Motor neuron (in vitro differentiated cells): ENCODE data around the gene BNC2. TPM values are rescaled to one million over a fixed set of nuclear protein-coding genes. Genes with fewer than 3 reads are reported as not detected.
"Not testable (repeated sequence)": the region's sequence is repeated elsewhere in the genome, so short reads cannot be mapped to it uniquely, and the experiment has no call there.

Experiments
- ATAC-seq, 8 experiments: fragments of 200-7000 bp; cut with Tn5 transposase; replicated peaks in 6 of 8; 2 replicates each; pipeline ENCODE4 v1.8.0; 2021; ENCODE audit warnings: mild to moderate bottlenecking in 8 of 8, moderate library complexity in 8 of 8
- H3K27ac ChIP-seq, 2 donors: fragments of 250-450 bp; sonication (Bioruptor Pico); 2 replicates each; pipeline ENCODE4 v1.9.0; 2021; ENCODE audit warnings: antibody characterized with exemption in 2 of 2, mild to moderate bottlenecking in 2 of 2, moderate library complexity in 1 of 2
- H3K4me1 ChIP-seq, 2 donors: fragments of 250-450 bp; sonication (Bioruptor Pico); replicated peaks in 1 of 2; 2 replicates each; pipeline ENCODE4 v1.6.1; 2021; ENCODE audit warnings: antibody characterized with exemption in 2 of 2, mild to moderate bottlenecking in 2 of 2, moderate library complexity in 1 of 2
- H3K4me3 ChIP-seq, 5 donors: fragments of 250-450 bp; sonication (Bioruptor Pico); 2 replicates each; pipeline ENCODE4 v1.9.0; 2021; ENCODE audit warnings: antibody characterized with exemption in 5 of 5, mild to moderate bottlenecking in 5 of 5, moderate library complexity in 4 of 5
- WGBS, 10 experiments: fragments of 450-650 bp; shearing (Covaris generic); methylation state at CpG; one replicate each; pipeline ENCODE4 v1.0.0; 2022; 5-methylcytosine and 5-hydroxymethylcytosine counted together
- in situ Hi-C, 9 experiments: fragments of 400-800 bp; cut with MboI; loops; one replicate each; pipeline ENCODE4 v1.15.0; 2021; ENCODE audit warnings: low sequenced_read_pairs in 9 of 9, low pct_unique_long_range_greater_than_20kb in 2 of 9; ENCODE audit not compliant: unreplicated experiment in 9 of 9
- total RNA-seq, 8 experiments: library from RNA; unstranded; fragments of 300-600 nt; gene quantifications; 2 replicates each; pipeline versions ENCODE4 v1.2.3 to v1.2.4, GENCODE V29; 2022

BNC2 gene
- total RNA-seq, 8 experiments from 2014 or later: 0.54 to 42.8 (median 4.3) TPM

DNA sequence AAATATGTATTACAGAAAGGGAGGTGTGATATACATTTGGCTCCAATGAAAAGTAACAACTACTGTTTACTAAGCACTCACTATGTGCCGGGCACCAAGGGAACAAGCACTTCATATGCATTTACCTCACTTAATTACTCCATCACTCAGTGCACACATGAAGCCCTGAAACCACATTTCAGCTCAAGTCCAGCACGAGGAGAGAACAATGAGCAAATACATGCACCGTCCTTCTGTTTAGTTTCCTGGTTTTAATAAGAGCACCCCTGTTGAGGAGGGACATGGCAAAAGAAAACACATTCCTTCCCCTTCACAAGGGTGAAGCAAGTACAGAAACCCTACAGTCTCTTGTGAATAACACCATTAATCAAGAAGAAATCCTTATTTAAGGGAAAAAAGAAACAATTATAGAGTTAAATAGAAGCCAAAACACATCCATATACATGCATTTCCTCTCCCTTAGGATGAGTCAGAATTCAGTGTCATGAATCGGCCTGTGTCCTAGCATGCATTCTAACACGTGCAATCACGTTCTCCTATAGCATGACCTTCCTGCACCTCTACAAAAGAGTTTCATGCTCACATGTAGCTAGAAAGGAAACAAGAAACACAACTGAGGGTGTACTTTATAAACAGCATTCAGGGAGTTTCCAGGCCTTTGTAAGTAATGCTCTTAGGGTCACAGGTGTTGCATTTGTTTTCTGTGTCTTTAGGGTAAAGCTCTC, 411.6 kb downstream of the BNC2 start:
- peaks cover 15 to 17% of the 10 kb centered on the region in 2 donors for H3K4me1 ChIP-seq
- H3K27ac ChIP-seq: no peak overlapping the region
- 20 to 92% (median 68%) methylated on average over 1 to 5 of the region's 6 CpGs; no CpG with 5 or more reads in 1 of the 10 experiments for WGBS, 10 experiments
- no peak overlapping the region for H3K4me3 ChIP-seq
- peak; percentile 42 to 82 (median 67) for ATAC-seq
- in situ Hi-C loops: no loop called here

DNA sequence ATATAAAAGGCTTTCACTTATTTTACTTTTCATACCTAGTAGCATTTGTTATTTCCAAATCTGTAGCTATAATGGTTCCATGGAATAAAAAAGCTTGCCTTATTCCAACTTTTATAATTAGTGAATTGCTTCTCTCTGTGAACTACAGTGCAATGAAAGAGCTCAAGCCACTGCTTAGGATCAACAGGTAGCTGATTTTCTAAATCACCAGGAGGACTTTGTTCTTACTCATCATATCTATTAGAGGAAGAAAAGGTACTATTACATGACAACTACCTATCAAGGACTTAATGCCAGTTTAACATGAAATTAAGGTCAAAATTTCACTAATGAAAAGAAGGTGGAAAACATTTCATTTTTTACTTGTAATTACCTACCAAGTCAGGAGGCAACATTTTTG, 414.6 kb downstream of the BNC2 start:
- peaks cover 11 to 12% of the 10 kb centered on the region in 2 donors for H3K4me1 ChIP-seq
- ATAC-seq: no peak
- no peak overlapping the region for H3K4me3 ChIP-seq
- no peak overlapping the region for H3K27ac ChIP-seq
- in situ Hi-C loops: no loop called here

DNA sequence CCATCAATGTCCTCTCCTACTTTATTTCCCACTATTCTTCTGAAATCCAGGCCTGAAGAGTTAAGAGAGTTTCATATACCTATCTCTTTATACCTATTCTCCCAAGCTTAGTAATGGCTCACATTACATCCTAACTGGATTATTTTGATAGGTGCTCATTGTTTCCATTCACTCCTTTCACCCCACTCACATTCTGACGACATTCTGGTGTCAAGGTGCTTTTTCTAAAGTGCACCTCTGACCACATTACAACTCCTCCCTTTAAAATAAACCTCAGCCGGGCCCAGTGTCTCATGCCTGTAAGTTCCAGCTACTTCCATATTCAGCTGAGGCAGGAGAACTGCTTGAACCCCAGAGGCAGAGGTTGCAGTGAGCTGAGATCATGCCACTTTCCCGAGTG, 417.1 kb downstream of the BNC2 start:
- no peak for ATAC-seq
- in situ Hi-C loops: no loop called here
- no peak overlapping the region for H3K27ac ChIP-seq
- no peak overlapping the region for H3K4me3 ChIP-seq
- peaks cover 15 to 26% of the 10 kb centered on the region in 2 donors for H3K4me1 ChIP-seq
- WGBS, 10 experiments: 67 to 100% (median 88%) methylated on average over 1 to 3 of the region's 3 CpGs; no CpG with 5 or more reads in 3 of the 10 experiments

DNA sequence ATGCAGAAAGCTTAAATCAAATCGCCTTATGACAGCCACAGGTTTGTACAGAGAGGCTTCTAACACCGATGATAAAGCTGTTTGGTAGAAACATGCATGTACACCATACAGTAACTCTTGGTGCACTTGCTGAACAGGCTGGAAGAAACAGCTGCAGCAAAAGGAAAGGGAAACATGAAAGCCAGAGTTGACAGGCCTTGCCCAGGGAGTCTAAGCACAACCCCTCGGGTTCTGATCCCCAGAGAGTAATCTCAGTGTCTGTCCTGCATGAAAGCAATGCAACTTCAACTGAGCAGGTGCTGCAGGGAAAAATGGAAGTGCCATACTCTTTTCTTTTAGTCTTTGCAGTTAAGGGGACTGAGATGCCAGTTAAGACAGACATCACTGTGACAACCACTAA, 419.9 kb downstream of the BNC2 start:
- WGBS, 10 experiments: 64 to 100% (median 82%) methylated on average over 1 to 3 of the region's 3 CpGs; no CpG with 5 or more reads in 5 of the 10 experiments
- ATAC-seq: peak in 2 of 8 experiments; percentile 24 to 26
- Histone ChIP-seq H3K27ac (no peak overlapping the region), H3K4me3 (no peak overlapping the region), H3K4me1 (peaks cover 20 to 33% of the 10 kb centered on the region in 2 donors)
- in situ Hi-C loops: no loop called here

DNA sequence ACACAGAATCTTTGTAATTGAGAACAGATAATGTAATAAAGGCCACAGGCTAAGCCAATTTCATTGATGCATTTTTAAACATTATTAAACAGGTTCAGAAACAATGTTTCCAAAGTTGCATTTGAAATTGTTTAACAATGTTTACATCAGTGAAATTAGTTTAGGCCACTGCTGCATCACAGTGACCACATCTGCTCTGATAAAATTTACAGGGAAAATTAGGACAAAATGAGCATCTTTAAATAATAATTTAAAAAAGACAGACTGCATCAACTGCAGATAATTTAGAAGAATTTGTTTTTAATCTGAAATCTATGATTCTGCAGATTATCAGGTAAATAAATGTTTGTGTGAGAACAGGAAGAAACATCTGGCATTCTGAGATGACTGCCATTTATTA, 420.4 kb downstream of the BNC2 start:
- no peak overlapping the region for H3K4me3 ChIP-seq
- in situ Hi-C loops: no loop called here
- ATAC-seq: no peak
- no peak overlapping the region for H3K27ac ChIP-seq
- H3K4me1 ChIP-seq: peaks cover 20 to 33% of the 10 kb centered on the region in 2 donors

DNA sequence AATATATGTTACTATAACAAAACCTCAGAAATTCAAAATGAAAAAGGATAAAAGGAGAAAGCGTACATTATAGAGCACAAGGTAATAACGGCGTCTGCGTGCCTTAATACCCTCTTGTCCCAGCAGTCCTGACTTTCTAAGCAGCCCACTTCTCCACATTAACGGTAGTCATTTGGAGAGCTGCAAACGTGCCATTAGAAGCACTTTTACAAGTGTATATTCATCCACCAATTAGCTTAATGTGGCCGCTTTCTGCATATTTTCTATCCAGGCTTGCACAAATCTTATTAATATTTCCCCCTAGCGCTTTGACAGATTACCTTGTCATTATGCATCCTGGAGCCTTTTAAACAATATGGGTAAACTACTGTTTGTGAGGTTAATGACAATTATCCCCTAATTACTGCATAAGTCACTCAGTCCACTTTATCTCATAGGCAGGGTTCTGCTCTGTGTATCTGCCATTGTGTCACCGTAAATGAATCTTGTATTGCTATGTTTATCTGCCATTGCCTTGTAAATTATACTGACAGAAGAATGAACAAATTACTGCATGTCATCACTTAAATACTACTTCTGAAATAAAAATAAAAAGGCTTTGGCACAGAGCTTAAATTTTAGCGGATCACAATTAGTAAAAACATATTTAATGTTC, 421.3 kb downstream of the BNC2 start:
- ATAC-seq: peak in 5 of 8 experiments; percentile 52 to 92 (median 78)
- Histone ChIP-seq H3K27ac (no peak overlapping the region), H3K4me1 (peaks cover 20 to 33% of the 10 kb centered on the region in 2 donors), H3K4me3 (no peak overlapping the region)
- 72 to 94% (median 80%) methylated on average over 5 to 10 of the region's 10 CpGs; no CpG with 5 or more reads in 1 of the 10 experiments for WGBS, 10 experiments
- in situ Hi-C loops: no loop called here

DNA sequence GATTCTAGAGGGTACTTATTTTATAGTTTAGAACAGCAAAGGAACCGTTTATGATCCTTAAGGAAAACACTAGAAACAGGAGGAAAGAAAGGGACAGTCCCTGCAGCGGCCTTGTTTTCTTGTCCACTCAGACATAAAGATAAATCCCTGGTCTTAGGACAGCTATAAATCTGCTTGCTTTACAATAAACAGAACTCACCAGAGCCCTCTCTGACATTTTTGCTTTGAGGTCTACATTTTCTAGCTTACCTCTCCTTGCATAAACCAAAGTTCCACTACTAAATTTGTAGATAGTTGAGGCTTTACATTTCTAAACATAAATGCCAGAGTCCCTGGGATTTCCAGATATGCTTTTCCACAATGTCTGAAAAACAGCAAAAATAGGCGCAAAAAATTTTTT, 422.5 kb downstream of the BNC2 start:
- in situ Hi-C loops: no loop called here
- H3K4me1 ChIP-seq: peaks cover 20 to 33% of the 10 kb centered on the region in 2 donors
- no peak overlapping the region for H3K27ac ChIP-seq
- 53 to 100% (median 82%) methylated on average over 1 to 3 of the region's 3 CpGs for WGBS, 10 experiments
- no peak overlapping the region for H3K4me3 ChIP-seq
- ATAC-seq: no peak

DNA sequence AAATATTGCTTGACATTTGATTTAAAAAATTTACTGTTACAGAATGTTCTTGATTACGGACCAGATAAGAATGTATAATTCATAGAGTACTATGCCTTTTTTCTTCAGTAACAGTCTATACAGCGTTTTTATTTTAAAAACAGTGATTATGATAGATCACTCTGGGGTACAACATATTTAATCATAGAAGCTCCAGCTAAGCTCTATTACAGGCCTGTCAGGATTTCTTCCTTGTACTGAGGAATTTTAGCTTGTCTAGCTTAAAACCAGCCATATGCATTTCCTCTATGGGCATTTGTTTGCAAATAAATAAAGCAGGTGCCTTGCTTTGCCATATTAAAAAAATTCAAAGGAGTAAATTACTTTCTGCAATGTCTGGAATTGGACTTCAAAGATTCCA, 423.8 kb downstream of the BNC2 start:
- ATAC-seq: no peak
- in situ Hi-C loops: no loop called here
- Histone ChIP-seq H3K4me3 (no peak overlapping the region), H3K27ac (no peak overlapping the region), H3K4me1 (peaks cover 20 to 33% of the 10 kb centered on the region in 2 donors)
- WGBS, 10 experiments: 90 to 100% (median 96%) methylated on average over 1 to 2 of the region's 2 CpGs; no CpG with 5 or more reads in 1 of the 10 experiments

DNA sequence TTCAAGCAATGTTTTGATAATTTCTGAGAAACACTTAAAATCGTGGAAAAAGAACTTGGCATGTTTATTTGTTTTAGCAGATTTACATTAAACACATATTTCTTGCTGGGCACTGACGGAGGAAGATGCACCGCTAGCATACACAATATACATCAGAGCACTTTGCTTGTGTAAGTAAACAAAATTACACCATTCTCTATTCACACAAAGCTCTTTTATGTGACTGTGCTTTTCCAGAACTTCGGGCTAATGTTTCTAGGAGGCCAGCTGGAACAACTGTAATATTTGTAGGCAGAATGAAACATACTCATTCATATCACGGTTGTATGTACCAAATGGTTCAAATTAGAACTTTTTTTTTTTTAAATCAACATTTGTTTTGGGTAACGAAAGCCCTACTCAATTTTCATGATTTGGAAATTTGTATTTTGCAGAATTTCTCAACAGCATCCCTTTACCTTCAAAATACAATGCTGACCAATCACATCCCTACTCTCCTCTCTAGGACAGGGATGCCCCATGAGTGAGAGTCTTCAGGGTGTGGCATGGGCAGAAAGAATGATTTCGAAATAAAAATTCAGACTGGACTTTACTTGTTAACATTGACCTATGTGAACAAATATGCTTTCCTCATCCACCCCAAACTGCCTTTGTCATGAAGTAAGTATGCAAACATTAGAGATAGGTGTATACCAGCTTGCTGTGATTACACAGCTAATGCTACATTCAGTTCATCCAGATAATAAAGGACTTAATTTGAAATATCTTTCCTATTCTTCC, 425.1 kb downstream of the BNC2 start:
- WGBS, 10 experiments: 45 to 92% (median 81%) methylated on average over 3 to 7 of the region's 7 CpGs
- in situ Hi-C loops: no loop called here
- peak in 3 of 8 experiments; percentile 32 to 78 (median 33) for ATAC-seq
- peaks cover 16 to 27% of the 10 kb centered on the region in 2 donors for H3K4me1 ChIP-seq
- no peak overlapping the region for H3K4me3 ChIP-seq
- H3K27ac ChIP-seq: no peak overlapping the region

DNA sequence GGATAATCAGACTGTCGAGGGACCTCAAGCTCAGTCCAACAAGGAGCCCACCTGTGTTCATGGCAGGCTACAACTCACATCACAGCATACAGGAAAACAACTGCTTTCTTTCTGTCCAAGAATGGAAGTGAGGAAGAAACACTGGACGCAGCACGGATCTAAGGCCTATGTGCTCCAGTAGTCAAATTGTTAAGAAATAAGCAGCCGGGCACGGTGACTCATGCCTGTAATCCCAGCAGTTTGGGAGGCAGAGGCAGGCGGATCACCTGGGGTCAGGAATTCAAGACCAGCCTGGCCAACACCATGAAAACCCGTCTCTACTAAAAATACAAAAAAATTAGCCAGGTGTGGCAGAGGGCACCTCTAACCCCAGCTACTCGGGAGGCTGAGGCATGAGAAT, 427.8 kb downstream of the BNC2 start:
- Histone ChIP-seq H3K27ac (no peak overlapping the region), H3K4me1 (peaks cover 0 to 1% of the 10 kb centered on the region in 2 donors), H3K4me3 (no peak overlapping the region)
- peak in 1 of 8 experiments; percentile 21 for ATAC-seq
- in situ Hi-C loops: no loop called here
- WGBS, 10 experiments: 31 to 94% (median 83%) methylated on average over 2 to 8 of the region's 8 CpGs

DNA sequence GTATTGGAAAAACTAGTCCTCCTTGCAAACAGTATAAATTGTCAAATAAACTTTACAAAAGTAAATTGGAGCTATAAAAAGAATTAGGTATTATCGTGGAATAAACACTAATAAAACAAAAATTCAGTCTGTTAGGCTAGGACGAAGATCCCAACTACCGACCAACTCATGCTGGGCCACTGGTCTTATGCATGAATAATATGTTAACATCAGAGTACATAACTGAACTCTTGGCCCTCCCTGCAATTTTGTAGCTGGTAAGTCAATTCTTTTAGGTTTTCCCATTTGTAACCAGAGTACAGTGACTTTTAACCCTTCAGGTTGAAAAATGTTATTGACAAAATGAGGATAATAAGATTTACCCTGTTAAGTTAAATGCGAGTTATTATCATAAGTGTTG, 428.7 kb downstream of the BNC2 start:
- peak in 2 of 8 experiments; percentile 62 to 72 for ATAC-seq
- H3K4me1 ChIP-seq: no peaks in the 10 kb centered on the region
- in situ Hi-C loops: no loop called here
- no peak overlapping the region for H3K27ac ChIP-seq
- WGBS, 10 experiments: 47 to 100% (median 81%) methylated on average over 1 to 4 of the region's 4 CpGs
- no peak overlapping the region for H3K4me3 ChIP-seq

DNA sequence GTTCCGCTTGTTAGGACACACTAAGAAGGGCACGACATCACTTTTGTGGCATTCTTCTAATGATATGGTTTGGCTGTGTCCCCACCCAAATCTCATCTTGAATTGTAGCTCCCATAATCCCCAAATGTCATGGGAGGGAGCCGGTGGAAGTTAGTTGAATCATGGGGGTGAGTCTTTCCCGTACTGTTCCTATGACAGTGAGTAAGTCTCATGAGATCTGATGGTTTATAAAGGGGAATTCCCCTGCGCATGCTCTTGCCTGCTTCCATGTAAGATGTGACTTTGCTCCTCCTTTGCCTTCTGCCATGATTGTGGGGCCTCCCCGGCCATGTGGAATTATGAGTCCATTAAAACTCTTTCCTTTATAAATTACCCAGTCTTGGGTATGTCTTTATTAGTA, 431.6 kb downstream of the BNC2 start:
- in situ Hi-C loops, ATAC-seq, H3K4me3 ChIP-seq, H3K27ac ChIP-seq, H3K4me1 ChIP-seq: not testable (repeated sequence)
- WGBS, 10 experiments: 29 to 100% (median 95%) methylated on average over 1 to 6 of the region's 6 CpGs; no CpG with 5 or more reads in 3 of the 10 experiments

DNA sequence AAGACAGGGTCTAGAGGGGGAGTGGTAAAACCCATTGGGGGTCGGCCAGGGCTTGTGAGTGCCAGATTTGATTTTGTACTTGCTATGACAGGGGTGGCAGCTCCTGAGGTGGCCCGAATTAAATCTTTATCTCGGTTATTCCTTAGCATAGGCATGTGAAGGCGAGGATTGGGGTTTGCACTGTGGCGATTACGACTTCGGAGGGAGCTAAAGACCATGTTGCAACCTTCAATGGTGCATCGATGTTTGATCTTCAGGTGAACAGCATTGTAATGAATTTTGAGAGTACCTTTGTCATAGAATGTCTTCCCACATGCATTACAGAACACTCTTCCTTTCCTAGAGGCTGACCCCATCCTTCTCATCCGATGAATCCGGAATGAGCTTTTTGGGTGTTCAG, 433.9 kb downstream of the BNC2 start:
- Histone ChIP-seq H3K4me1 (peaks cover 8 to 9% of the 10 kb centered on the region in 2 donors), H3K4me3 (no peak overlapping the region), H3K27ac (no peak overlapping the region)
- ATAC-seq: no peak
- in situ Hi-C loops: no loop called here
- WGBS, 10 experiments: 60 to 100% (median 94%) methylated on average over 1 to 9 of the region's 10 CpGs; no CpG with 5 or more reads in 2 of the 10 experiments
